Epithelial cell of esophagus (primary cell): ENCODE results near the gene HDLBP.

Experiments
- DNase-seq: peaks from one replicate; pipeline ENCODE4 v3.0.0; 2010; ENCODE audit warnings: low read depth
- H3K4me3 ChIP-seq: 2 replicates; pipeline ENCODE4 v1.5.1; 2011; ENCODE audit warnings: mild to moderate bottlenecking, low read length, control low read depth
- CTCF ChIP-seq: IDR thresholded peaks from 2 replicates; pipeline ENCODE4 v1.5.1; 2011; ENCODE audit warnings: low read depth, mild to moderate bottlenecking, low read length, control low read depth, inconsistent platforms; ENCODE audit not compliant: insufficient read depth; ENCODE audit errors: missing control alignments

Gene HDLBP

GRCh38 chr2:241216211-241216761 lies 99.2 kb downstream of the HDLBP start:
- H3K4me3 ChIP-seq = no peak overlapping the region
- no peak for DNase-seq

GRCh38 chr2:241215421-241215820 lies 100.1 kb downstream of the HDLBP start:
- TF ChIP-seq CTCF = no peak
- DNase-seq = no peak
- H3K4me3 ChIP-seq = no peak overlapping the region

More at GRCh38 chr2:241216211-241216761, 99.2 kb downstream of the HDLBP start:
- TF ChIP-seq CTCF = no peak

- H3K4me3 ChIP-seq = no peak overlapping the region
- no peak for TF ChIP-seq CTCF
Measured at GRCh38 chr2:241214766-241215165, 100.7 kb downstream of the HDLBP start.

DNA sequence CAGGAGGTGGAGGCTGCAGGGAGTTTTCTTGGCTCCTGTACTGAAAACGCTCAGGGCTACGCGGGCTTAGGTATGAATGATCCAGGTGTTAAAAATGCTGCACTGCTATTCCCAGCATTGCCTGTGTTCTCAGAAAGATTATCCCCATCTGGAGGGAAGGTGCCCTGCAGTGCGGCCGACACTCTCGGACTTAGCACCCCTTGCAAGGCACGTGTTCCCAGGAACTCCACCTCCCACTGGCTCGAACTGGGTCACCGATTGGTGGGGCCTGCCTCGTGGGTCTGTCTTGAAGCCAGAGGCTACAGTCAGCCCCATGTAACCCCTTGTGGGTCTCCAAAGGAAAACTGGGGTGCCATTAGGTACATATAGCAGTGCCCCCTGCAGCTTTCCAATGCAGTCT lies 101.3 kb downstream of the HDLBP start:
- H3K4me3 ChIP-seq = no peak overlapping the region
- TF ChIP-seq CTCF = no peak
- no peak for DNase-seq

More at GRCh38 chr2:241214766-241215165, 100.7 kb downstream of the HDLBP start:
- no peak for DNase-seq

DNA sequence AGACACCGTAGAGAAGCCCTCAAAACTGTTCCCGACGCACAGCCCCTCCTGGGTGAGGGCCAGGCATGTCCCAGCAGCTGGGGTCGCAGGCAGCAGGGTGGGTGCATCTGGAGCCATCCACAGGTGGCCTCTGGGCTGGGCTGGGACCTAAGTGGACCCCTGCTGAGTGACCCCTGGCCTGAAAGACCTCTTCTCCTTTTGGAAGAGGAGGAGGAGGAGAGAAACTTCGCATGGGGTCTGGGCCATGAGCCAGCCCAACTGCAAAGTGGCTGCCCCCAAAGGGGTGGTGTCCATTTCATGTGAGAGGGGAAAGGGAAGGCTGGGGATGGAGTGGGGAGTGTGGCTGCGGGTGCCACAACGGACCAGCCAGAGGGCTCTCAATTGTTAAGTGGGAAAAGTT lies 101.9 kb downstream of the HDLBP start:
- DNase-seq = no peak
- H3K4me3 ChIP-seq = no peak overlapping the region
- TF ChIP-seq CTCF = no peak

DNA sequence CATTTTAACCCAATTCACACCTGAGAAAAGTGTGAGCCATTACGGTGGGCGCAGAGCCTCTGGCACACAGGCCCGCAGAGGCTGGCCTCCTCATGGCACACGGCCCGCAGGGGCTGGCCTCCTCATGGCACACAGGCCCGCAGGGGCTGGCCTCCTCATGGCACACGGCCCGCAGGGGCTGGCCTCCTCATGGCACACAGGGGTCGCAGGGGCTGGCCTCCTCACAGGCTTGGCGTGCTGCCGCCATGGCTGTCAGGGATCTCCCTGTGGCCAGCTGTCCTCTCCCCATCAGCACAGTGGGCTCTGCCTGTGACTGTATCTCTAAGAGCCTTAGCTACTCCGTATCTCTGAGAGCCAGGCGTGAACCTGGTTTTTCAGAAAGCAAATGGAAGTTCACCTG lies 102.4 kb downstream of the HDLBP start:
- no peak for TF ChIP-seq CTCF
- no peak overlapping the region for H3K4me3 ChIP-seq
- no peak for DNase-seq

DNA sequence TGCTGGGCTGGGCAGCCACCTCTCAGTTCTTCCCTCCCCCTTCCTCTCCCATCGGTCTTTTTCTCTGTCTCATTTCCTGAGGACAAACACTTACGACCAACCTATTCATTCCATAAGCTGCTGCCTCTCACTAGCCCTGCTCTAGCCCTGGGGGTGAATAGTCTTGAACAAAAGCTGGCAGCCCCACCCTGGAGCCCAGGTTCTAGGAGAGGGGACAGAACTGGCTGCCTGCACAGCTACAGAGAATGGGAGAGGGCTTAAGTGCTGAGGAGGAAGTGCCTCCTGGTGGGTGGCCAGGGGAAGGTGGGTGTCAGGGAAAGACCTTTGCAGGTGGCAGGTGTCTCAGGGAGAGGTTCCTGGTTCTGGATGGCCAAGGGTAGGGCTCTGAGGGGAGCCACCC lies 104.2 kb downstream of the HDLBP start:
- TF ChIP-seq CTCF = no peak
- H3K4me3 ChIP-seq = no peak overlapping the region
- peak; percentile 24 for DNase-seq
